IPS-20b (cell line): Measurements from ENCODE around the gene SPECC1.

Experiments
- H3K27ac ChIP-seq: one replicate; pipeline ENCODE4 v1.5.1; 2013; ENCODE audit warnings: low read length
- H3K27me3 ChIP-seq: 2 replicates; pipeline ENCODE4 v1.6.1; 2013; ENCODE audit warnings: mild to moderate bottlenecking, low read length, inconsistent platforms; ENCODE audit not compliant: insufficient read depth
- H3K36me3 ChIP-seq: 2 replicates; pipeline ENCODE4 v1.6.1; 2013; ENCODE audit warnings: low read depth, mild to moderate bottlenecking, inconsistent platforms, low read length, moderate library complexity; ENCODE audit not compliant: insufficient read depth
- H3K4me1 ChIP-seq: 2 replicates; pipeline ENCODE4 v1.6.1; 2013; ENCODE audit warnings: mild to moderate bottlenecking, control low read depth, inconsistent platforms, low read length, moderate library complexity; ENCODE audit not compliant: insufficient read depth
- H3K4me3 ChIP-seq: 2 replicates; pipeline ENCODE4 v1.5.1; 2013; ENCODE audit warnings: mild to moderate bottlenecking, low read length, inconsistent platforms
- H3K9ac ChIP-seq: 2 replicates; pipeline ENCODE4 v1.6.1; 2013; ENCODE audit warnings: low read depth, mild to moderate bottlenecking, inconsistent platforms, low read length, moderate library complexity
- H3K9me3 ChIP-seq: 2 replicates; pipeline ENCODE4 v1.6.1; 2013; ENCODE audit warnings: mild to moderate bottlenecking, low read depth, low read length, inconsistent platforms; ENCODE audit not compliant: insufficient read depth

Gene SPECC1

DNA sequence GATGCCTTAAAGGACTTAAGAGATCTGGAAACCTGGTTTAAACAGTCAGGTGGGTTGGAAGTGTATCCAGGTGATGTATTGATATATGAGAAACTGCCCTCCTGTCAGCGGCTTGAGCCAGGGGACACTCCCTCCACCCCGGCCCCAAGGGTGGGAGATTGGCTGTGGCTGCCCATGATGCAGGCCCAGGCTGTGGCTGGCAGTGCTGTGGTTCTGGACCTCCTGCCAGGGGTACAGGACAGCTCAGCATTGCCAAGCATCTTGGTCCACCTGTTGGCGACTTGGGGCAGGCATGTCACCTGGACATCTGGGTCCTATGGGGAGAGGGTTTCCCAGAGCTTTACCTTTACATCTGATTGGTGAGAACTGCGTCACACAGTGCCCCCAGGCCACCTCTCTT is 201.0 kb downstream of the SPECC1 start:
- peaks cover 13% of the 10 kb centered on the region; the same call in 1 of the 2 replicates for H3K36me3 ChIP-seq

DNA sequence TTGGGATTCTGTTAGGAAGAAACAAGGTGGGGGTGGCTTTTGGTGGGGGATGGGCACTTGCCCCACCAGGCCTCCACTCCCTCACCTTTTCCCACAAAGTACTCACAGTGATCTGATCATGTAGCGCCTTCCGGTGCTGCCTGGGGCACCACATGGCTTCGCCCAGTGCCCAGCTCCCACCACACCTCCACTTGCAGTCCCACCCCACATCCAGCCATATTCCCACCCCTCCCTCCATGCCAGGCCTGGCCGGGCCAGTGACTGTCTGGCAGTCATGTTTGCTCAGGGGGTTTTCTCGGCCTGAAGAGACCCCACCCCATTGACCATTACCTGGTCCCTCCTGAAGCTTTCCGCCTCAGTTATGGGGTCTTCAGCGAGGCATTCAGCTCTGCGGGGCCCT is 201.5 kb downstream of the SPECC1 start:
- peaks cover 10% of the 10 kb centered on the region for H3K4me1 ChIP-seq
- no peaks in the 10 kb centered on the region for H3K9me3 ChIP-seq
- H3K27ac ChIP-seq, result no peak overlapping the region
- peaks cover 10% of the 10 kb centered on the region; the same call in 1 of the 2 replicates for H3K36me3 ChIP-seq
- H3K4me3 ChIP-seq, result no peak overlapping the region
- no peak overlapping the region for H3K9ac ChIP-seq
- no peaks in the 10 kb centered on the region for H3K27me3 ChIP-seq

More for the DNA sequence above, 201.0 kb downstream of the SPECC1 start:
- H3K27ac ChIP-seq, result no peak overlapping the region
- no peaks in the 10 kb centered on the region for H3K9me3 ChIP-seq
- no peak overlapping the region for H3K9ac ChIP-seq
- no peak overlapping the region for H3K4me3 ChIP-seq
- no peaks in the 10 kb centered on the region for H3K27me3 ChIP-seq
- peaks cover 10% of the 10 kb centered on the region for H3K4me1 ChIP-seq

DNA sequence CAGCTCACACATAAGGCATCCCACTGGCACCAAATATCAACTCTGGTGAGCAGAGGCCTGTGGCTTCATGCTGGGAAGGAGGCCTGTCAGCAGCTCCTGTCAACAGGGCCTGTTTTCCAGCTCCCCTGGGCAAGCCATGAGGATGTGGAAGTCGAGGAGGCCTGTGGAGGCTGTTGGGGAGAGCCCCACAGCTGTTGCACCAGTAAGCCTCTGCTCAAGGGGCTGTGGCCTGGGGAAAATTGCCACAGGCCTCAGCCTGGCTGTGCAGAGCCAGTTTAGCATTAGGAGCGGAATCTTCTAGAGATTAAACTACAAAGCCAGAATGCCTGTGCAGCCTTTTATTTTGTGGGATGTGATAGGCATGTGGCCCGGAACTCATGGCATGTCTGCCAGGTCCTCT is 202.1 kb downstream of the SPECC1 start:
- H3K9ac ChIP-seq, result no peak overlapping the region
- H3K4me3 ChIP-seq, result no peak overlapping the region
- no peaks in the 10 kb centered on the region for H3K27me3 ChIP-seq
- H3K9me3 ChIP-seq, result no peaks in the 10 kb centered on the region
- H3K4me1 ChIP-seq, result peaks cover 8% of the 10 kb centered on the region
- peaks cover 10% of the 10 kb centered on the region; the same call in 1 of the 2 replicates for H3K36me3 ChIP-seq
- no peak overlapping the region for H3K27ac ChIP-seq

DNA sequence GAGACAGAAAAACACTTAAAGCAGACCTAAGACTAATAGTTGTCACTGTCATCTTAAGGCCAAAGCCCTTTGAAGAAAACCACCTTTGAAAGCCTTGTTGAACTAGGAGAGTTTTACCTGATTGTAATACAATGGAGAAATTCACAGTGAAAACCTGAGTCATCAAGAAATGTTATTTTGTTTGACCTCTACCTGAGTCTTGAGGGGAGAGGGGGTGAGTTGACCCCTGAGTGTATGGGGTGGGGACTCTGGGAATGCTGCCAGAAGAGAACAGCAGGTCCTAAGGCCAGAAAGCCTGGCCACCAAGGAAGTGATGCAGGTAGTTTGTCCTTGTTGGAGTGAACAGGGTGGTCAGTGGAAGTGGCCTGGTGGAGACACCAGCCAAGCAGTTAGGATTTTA is 204.3 kb downstream of the SPECC1 start:
- Histone ChIP-seq H3K9me3 (no peaks in the 10 kb centered on the region), H3K36me3 (peaks cover 10% of the 10 kb centered on the region; the same call in 1 of the 2 replicates), H3K27ac (no peak overlapping the region), H3K27me3 (no peaks in the 10 kb centered on the region), H3K4me3 (no peak overlapping the region), H3K9ac (no peak overlapping the region), H3K4me1 (peaks cover 22% of the 10 kb centered on the region)

DNA sequence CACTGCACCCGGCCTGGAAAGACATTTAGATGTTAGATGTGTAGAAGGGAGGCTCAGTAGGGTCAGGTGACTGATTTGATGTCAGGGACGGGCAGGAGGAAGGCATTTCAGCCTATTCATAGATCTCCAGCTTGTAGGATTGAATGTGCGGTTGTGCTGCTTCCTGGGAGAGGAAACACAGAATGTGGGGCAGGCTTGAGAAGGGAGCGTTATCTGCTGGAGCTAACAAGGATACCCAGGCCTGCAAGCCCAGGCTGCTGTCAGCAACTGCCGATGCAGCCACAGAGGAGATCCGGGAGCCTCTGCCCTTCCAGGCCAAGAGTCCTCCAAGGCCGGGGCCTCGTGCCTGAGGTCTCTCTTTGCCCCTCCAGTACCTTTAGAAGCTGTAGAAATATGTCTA is 205.6 kb downstream of the SPECC1 start:
- H3K36me3 ChIP-seq, result peaks cover 10% of the 10 kb centered on the region; the same call in 1 of the 2 replicates
- no peak overlapping the region for H3K4me3 ChIP-seq
- H3K27me3 ChIP-seq, result no peaks in the 10 kb centered on the region
- no peaks in the 10 kb centered on the region for H3K9me3 ChIP-seq
- no peak overlapping the region for H3K9ac ChIP-seq
- no peak overlapping the region for H3K27ac ChIP-seq
- peaks cover 23% of the 10 kb centered on the region for H3K4me1 ChIP-seq

DNA sequence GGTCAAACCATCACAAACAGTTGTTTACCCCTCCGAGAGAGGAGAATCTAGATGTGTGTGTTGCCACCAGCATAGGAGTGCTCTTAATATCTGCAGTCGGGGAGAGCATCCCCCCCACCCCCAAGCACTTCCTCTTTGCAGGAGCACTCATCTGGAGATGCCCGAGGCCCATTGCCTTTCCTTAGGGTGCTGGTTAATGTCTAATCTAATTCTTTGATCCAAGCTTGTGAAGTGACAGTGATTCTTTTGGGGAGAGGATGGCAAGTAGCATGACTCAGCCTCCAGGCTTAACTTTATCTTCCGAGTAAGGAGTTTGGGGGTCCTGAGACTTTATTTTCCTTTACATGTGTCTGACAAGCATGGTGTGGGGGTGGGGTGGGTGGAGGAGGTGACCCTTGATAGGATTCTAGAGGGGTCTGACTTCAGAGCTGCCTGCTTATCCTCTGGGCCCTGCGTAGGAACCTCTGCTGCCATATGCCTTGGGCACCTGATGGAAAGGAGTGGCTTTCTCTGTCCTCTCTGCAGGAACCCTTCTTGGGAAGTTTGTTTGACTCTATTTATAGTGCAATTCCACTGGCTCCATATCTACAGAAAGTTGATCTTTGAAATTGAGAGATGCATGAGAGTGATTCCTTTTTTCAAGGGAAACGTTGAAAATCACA is 207.1 kb downstream of the SPECC1 start:
- Histone ChIP-seq H3K27ac (peak overlapping the region; percentile 40), H3K4me1 (peaks cover 23% of the 10 kb centered on the region), H3K27me3 (no peaks in the 10 kb centered on the region), H3K4me3 (no peak overlapping the region), H3K36me3 (peaks cover 10% of the 10 kb centered on the region; the same call in 1 of the 2 replicates), H3K9ac (no peak overlapping the region; the same call in 1 of the 2 replicates), H3K9me3 (no peaks in the 10 kb centered on the region)

DNA sequence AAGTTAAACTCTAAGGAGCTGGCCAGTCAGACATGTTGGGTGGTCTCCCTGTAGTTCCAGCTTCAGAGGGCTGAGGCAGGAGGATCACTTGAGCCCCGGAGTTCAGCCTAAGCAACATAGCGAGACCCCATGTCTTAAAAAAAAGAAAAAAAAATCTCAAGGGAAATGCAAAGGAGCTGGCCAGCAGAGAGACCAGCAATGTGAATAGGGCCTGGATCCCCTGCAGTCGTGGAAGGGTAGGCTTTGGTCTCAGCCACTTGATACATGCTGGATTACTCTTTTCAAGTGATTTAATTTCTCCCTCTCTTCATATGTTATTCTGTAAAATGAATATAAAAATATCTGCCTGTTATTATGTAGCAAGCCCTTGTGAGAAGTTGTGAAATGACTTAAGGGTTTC is 207.7 kb downstream of the SPECC1 start:
- Histone ChIP-seq H3K27ac (peak overlapping the region; percentile 40), H3K4me1 (peaks cover 23% of the 10 kb centered on the region), H3K27me3 (no peaks in the 10 kb centered on the region), H3K36me3 (peaks cover 6% of the 10 kb centered on the region; the same call in 1 of the 2 replicates), H3K4me3 (no peak overlapping the region), H3K9ac (peak overlapping the region; percentile 35; the same call in 1 of the 2 replicates), H3K9me3 (no peaks in the 10 kb centered on the region)

DNA sequence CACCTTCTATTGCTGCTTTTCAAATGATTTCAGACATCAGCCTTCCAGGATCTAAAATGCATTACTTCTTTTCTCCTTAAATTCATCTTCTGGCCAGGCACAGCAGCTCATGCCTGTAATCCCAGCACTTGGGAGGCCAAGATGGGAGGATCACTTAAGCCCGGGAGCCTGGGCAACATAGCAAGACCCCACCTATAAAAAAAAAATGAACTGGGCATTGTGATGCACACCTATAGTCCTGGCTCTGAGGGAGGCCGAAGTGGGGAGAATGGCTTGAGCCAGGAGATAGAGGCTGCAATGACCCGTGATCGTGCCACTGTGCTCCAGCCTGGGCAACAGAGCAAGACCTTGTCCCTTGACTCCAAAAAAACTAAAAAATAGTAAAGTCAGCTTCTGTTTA is 208.5 kb downstream of the SPECC1 start:
- H3K27ac ChIP-seq, result no peak overlapping the region
- H3K9ac ChIP-seq, result no peak overlapping the region
- peaks cover 27% of the 10 kb centered on the region for H3K4me1 ChIP-seq
- H3K27me3 ChIP-seq, result no peaks in the 10 kb centered on the region
- H3K4me3 ChIP-seq, result no peak overlapping the region
- H3K9me3 ChIP-seq, result no peaks in the 10 kb centered on the region
- no peaks in the 10 kb centered on the region for H3K36me3 ChIP-seq

DNA sequence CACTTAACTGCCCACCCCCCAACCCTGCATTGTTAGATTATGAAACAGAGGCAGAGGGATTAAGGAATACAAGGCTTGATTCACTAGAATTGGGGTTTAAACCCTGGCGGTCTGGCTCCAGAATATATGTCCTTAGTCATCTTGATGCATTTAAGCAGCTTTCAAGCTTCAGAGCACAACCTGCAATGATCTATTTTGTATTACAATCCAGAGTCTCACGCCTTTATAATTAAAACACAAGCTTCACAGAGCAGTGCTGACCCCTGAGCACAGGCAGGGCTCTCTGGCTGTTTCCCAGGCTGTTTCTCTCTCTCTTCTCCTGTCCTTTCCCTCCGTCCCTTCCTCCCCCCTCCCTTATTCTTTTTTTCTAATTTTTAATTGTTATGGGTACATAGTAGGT is 209.1 kb downstream of the SPECC1 start:
- no peaks in the 10 kb centered on the region for H3K27me3 ChIP-seq
- no peak overlapping the region for H3K4me3 ChIP-seq
- peaks cover 29% of the 10 kb centered on the region for H3K4me1 ChIP-seq
- no peak overlapping the region for H3K9ac ChIP-seq
- H3K36me3 ChIP-seq, result no peaks in the 10 kb centered on the region
- no peaks in the 10 kb centered on the region for H3K9me3 ChIP-seq
- no peak overlapping the region for H3K27ac ChIP-seq

DNA sequence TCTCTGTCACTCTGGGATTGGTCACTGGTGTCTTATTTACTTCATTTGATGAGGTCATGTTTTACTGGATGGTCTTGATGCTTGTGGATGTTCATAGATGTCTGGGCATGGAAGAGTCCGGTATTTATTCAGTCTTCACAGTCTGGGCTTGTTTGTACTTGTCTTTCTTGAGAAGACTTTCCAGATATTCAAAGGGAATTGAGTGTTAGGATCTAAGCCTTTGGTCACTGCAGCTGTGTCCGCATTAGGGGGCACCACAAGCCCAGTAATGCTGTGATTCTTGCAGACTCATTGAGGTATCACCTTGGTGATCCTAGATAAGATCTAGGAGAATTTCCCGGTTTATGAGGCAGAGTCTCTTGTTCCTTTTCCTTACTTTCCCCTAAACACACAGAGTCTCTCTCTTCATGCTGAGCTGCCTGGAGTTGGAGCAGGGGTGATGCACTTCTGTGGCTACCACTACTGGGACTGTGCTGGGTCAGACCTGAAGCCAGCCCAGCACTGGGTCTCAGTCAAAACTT is 214.7 kb downstream of the SPECC1 start:
- Histone ChIP-seq H3K27ac (no peak overlapping the region), H3K36me3 (peaks cover 17% of the 10 kb centered on the region), H3K9me3 (no peaks in the 10 kb centered on the region), H3K4me1 (peaks cover 20% of the 10 kb centered on the region), H3K9ac (no peak overlapping the region), H3K27me3 (no peaks in the 10 kb centered on the region), H3K4me3 (no peak overlapping the region)

DNA sequence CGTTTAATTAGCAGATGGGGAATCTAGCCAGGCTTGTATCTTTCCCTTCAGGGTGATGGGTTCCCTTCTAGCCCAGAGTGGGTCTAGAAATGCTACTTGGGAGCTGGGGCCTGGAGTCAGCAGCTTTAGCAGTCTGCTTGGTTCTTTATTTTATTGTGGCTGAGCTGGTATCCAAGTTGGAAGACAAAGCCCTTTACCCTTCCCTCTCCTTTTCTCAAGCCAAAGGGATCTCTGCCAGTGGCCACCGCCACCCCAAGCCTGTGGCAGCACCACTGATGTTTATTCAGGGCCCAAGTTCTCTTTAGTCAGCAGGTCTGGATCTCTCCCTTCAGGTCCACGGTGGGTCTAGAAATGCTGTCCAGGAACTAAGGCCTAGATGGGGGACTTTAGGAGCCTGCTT is 215.2 kb downstream of the SPECC1 start:
- Histone ChIP-seq H3K9ac (no peak overlapping the region), H3K4me3 (no peak overlapping the region), H3K27me3 (no peaks in the 10 kb centered on the region), H3K27ac (no peak overlapping the region), H3K9me3 (no peaks in the 10 kb centered on the region), H3K36me3 (peaks cover 22% of the 10 kb centered on the region), H3K4me1 (peaks cover 20% of the 10 kb centered on the region)
